ENCODE results near the gene FOXO6.

- no peak for TF ChIP-seq TARDBP (IDR thresholded peaks at IDR 0.05; ENCODE audit: borderline replicate concordance)
- TF ChIP-seq POLR2AphosphoS5 (IDR thresholded peaks at IDR 0.05; ENCODE audit: low read length): no peak
- no peak for TF ChIP-seq TAF1 (IDR thresholded peaks at IDR 0.05; ENCODE audit: borderline replicate concordance, low read depth, low read length)
- TF ChIP-seq, protein P1, sequence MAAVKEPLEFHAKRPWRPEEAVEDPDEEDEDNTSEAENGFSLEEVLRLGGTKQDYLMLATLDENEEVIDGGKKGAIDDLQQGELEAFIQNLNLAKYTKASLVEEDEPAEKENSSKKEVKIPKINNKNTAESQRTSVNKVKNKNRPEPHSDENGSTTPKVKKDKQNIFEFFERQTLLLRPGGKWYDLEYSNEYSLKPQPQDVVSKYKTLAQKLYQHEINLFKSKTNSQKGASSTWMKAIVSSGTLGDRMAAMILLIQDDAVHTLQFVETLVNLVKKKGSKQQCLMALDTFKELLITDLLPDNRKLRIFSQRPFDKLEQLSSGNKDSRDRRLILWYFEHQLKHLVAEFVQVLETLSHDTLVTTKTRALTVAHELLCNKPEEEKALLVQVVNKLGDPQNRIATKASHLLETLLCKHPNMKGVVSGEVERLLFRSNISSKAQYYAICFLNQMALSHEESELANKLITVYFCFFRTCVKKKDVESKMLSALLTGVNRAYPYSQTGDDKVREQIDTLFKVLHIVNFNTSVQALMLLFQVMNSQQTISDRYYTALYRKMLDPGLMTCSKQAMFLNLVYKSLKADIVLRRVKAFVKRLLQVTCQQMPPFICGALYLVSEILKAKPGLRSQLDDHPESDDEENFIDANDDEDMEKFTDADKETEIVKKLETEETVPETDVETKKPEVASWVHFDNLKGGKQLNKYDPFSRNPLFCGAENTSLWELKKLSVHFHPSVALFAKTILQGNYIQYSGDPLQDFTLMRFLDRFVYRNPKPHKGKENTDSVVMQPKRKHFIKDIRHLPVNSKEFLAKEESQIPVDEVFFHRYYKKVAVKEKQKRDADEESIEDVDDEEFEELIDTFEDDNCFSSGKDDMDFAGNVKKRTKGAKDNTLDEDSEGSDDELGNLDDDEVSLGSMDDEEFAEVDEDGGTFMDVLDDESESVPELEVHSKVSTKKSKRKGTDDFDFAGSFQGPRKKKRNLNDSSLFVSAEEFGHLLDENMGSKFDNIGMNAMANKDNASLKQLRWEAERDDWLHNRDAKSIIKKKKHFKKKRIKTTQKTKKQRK (IDR thresholded peaks at IDR 0.05; ENCODE audit: low read depth, low read length): no peak
- TF ChIP-seq ESRRA (IDR thresholded peaks at IDR 0.05; ENCODE audit: low read length): no peak
Measured at GRCh38 chr1:41362749-41363590, 1.7 kb downstream of the FOXO6 start.
